Adipose tissue (tissue), 3 donors: ENCODE measurements around the gene MGAT4C. TPM values are rescaled to one million over a fixed set of nuclear protein-coding genes. Genes with fewer than 3 reads are reported as not detected.
"Not testable (repeated sequence)": the region's sequence is repeated elsewhere in the genome, so short reads cannot be mapped to it uniquely, and the experiment has no call there.

Source experiments
- H3K27ac ChIP-seq: one replicate; pipeline ENCODE4 v1.5.1; 2013; ENCODE audit warnings: low read depth, low read length
- WGBS, 3 donors: extraction: QIAGEN DNeasy Blood & Tissue Kit; methylation state at CpG; one replicate each; pipeline ENCODE4 v1.1.7; 2013; 5-methylcytosine and 5-hydroxymethylcytosine counted together
- polyA plus RNA-seq, 3 donors: library from polyadenylated mRNA; stranded (reverse); fragments of 200-250 nt; gene quantifications; one replicate each; pipeline ENCODE4 v1.2.3, GENCODE V29; 2013
- donor health status: healthy with polysubstance abuse.
- donor health status: Bipolar disorder and iron deficiency.
- donor health status: healthy.

Gene MGAT4C
- under 1 TPM; 0.03 to 0.22 (median 0.07) TPM for polyA plus RNA-seq

GRCh38 chr12:86256163-86256562 lies at the start of gene MGAT4C:
TSS of gene MGAT4C (minus strand) at chr12:86256391.
- 39 to 56% (median 41%) methylated on average over 3 of the region's 3 CpGs for WGBS, 3 donors
- no peak within 1 kb of the TSS for H3K27ac ChIP-seq

GRCh38 chr12:86296396-86296795 lies 40.2 kb upstream of the MGAT4C start:
- not testable (repeated sequence) for H3K27ac ChIP-seq
- 90 to 95% (median 92%) methylated on average over 24 to 31 of the region's 31 CpGs for WGBS, 3 donors

GRCh38 chr12:86293682-86294240 lies 37.6 kb upstream of the MGAT4C start:
- no peak overlapping the region for H3K27ac ChIP-seq
- WGBS, 3 donors = 36 to 56% (median 51%) methylated on average over 3 of the region's 3 CpGs

- WGBS, 3 donors = 48 to 77% (median 58%) methylated on average over 3 of the region's 3 CpGs
- no peak overlapping the region for H3K27ac ChIP-seq
These were observed 36.3 kb upstream of the MGAT4C start for GRCh38 chr12:86292480-86292879.

- 85 to 92% (median 87%) methylated on average over 3 of the region's 3 CpGs for WGBS, 3 donors
These were observed 34.4 kb upstream of the MGAT4C start for GRCh38 chr12:86290615-86291014.

GRCh38 chr12:86286119-86286518 lies 29.9 kb upstream of the MGAT4C start:
- H3K27ac ChIP-seq = no peak overlapping the region
- WGBS, 3 donors = 52 to 59% (median 54%) methylated on average over 2 of the region's 2 CpGs

More at GRCh38 chr12:86290615-86291014, 34.4 kb upstream of the MGAT4C start:
- H3K27ac ChIP-seq = no peak overlapping the region

GRCh38 chr12:86283620-86284019 lies 27.4 kb upstream of the MGAT4C start:
- H3K27ac ChIP-seq = no peak overlapping the region
- WGBS, 3 donors = 56 to 77% (median 62%) methylated on average over 2 of the region's 2 CpGs

- 77 to 89% (median 86%) methylated on average over 5 of the region's 5 CpGs for WGBS, 3 donors
These were observed 19.2 kb upstream of the MGAT4C start for GRCh38 chr12:86275356-86275755.

GRCh38 chr12:86265329-86265695 lies 9.1 kb upstream of the MGAT4C start:
- WGBS, 3 donors = 43 to 79% (median 70%) methylated on average over 5 of the region's 5 CpGs
- H3K27ac ChIP-seq = no peak overlapping the region

More at GRCh38 chr12:86275356-86275755, 19.2 kb upstream of the MGAT4C start:
- no peak overlapping the region for H3K27ac ChIP-seq

GRCh38 chr12:86264451-86265328 lies 8.5 kb upstream of the MGAT4C start:
- no peak overlapping the region for H3K27ac ChIP-seq
- WGBS, 3 donors = 7 to 31% (median 21%) methylated on average over 38 of the region's 38 CpGs

GRCh38 chr12:86261578-86261977 lies 5.4 kb upstream of the MGAT4C start:
- WGBS, 3 donors = 74 to 90% (median 86%) methylated on average over 2 of the region's 2 CpGs
- H3K27ac ChIP-seq = no peak overlapping the region

GRCh38 chr12:86261142-86261541 lies 5.0 kb upstream of the MGAT4C start:
- 62 to 67% (median 64%) methylated on average over 1 of the region's 1 CpG for WGBS, 3 donors
- H3K27ac ChIP-seq = no peak overlapping the region

GRCh38 chr12:86260183-86260582 lies 4.0 kb upstream of the MGAT4C start:
- 50 to 62% (median 53%) methylated on average over 2 of the region's 2 CpGs for WGBS, 3 donors
- no peak overlapping the region for H3K27ac ChIP-seq

GRCh38 chr12:86257134-86257533 lies 943 bp upstream of the MGAT4C start:
- WGBS, 3 donors = 70 to 72% (median 72%) methylated on average over 2 of the region's 2 CpGs
- H3K27ac ChIP-seq = no peak overlapping the region

GRCh38 chr12:86254399-86255107 lies 1.6 kb downstream of the MGAT4C start:
- H3K27ac ChIP-seq = no peak overlapping the region
- WGBS, 3 donors = 52 to 57% (median 56%) methylated on average over 4 of the region's 4 CpGs

GRCh38 chr12:86249851-86250250 lies 6.3 kb downstream of the MGAT4C start:
- no peak overlapping the region for H3K27ac ChIP-seq

GRCh38 chr12:86249276-86249675 lies 6.9 kb downstream of the MGAT4C start:
- 84 to 97% (median 87%) methylated on average over 1 of the region's 1 CpG for WGBS, 3 donors
- H3K27ac ChIP-seq = no peak overlapping the region

GRCh38 chr12:86247871-86248270 lies 8.3 kb downstream of the MGAT4C start:
- no peak overlapping the region for H3K27ac ChIP-seq

GRCh38 chr12:86241600-86241999 lies 14.6 kb downstream of the MGAT4C start:
- no peak overlapping the region for H3K27ac ChIP-seq
- 85 to 90% (median 89%) methylated on average over 2 of the region's 2 CpGs for WGBS, 3 donors
